ENCODE data around the gene GDF2. TPM values are rescaled to one million over a fixed set of nuclear protein-coding genes. Genes with fewer than 3 reads are reported as not detected.

The GDF2 gene
- total RNA-seq (2014; rRNA removed; shearing (Covaris generic)) = not detected in 2 replicates
- polyA plus RNA-seq (2016; fragmentation: Nextera tagmentation; extraction: Ambion mirVana) = not detected in 2 replicates

- no peak within 1 kb of the TSS for H3K9ac ChIP-seq
- H3K9me3 ChIP-seq (ENCODE audit: low read depth) = no peaks in the 10 kb centered on the region
- H3K36me3 ChIP-seq (ENCODE audit: low read depth) = no peaks in the 10 kb centered on the region
- no peak for DNase-seq
- in situ Hi-C loops (cut with MboI) = no loop called here
- H2AFZ ChIP-seq = no peak within 1 kb of the TSS
- H3F3A ChIP-seq (ENCODE audit: insufficient read depth) = no peaks in the 10 kb centered on the region
- no peaks in the 10 kb centered on the region for H3K4me1 ChIP-seq (ENCODE audit: insufficient read depth)
- TF ChIP-seq EZH2 (IDR thresholded peaks at IDR 0.05; ENCODE audit: insufficient read depth, poor library complexity, severe bottlenecking) (no peak), EZH2phosphoT487 (IDR thresholded peaks at IDR 0.05; ENCODE audit: insufficient read depth, low read depth) (no peak)
- no peak within 1 kb of the TSS for H3K27ac ChIP-seq
- no peak within 1 kb of the TSS for H3K4me3 ChIP-seq
- no peaks in the 10 kb centered on the region for H4K20me1 ChIP-seq (ENCODE audit: insufficient read depth)
- H3K27me3 ChIP-seq (replicated peaks; ENCODE audit: insufficient read depth) = peaks cover 29% of the 10 kb centered on the region
- no peaks in the 10 kb centered on the region for H3K79me2 ChIP-seq (ENCODE audit: insufficient read depth)
- H3K9me2 ChIP-seq (ENCODE audit: insufficient read depth) = no peaks in the 10 kb centered on the region
- H3K4me2 ChIP-seq (ENCODE audit: unreplicated experiment) = no peak within 1 kb of the TSS
- WGBS, 2 experiments (ENCODE audit: low coverage in 1 of 2, low lambda C conversion rate in 2 of 2, missing lambda C conversion rate in 2 of 2) = 69 to 72% methylated on average over 35 of the region's 35 CpGs
Observed at GRCh38 chr10:47322300-47323061, at the start of gene GDF2. GDF2 (plus strand) TSS chr10:47322454; CDS start chr10:47322669, 215 bp downstream.

GRCh38 chr10:47276071-47276470, 46.2 kb upstream of the GDF2 start:
- Histone ChIP-seq H4K20me1 (ENCODE audit: insufficient read depth) (no peaks in the 10 kb centered on the region), H3K36me3 (ENCODE audit: low read depth) (no peaks in the 10 kb centered on the region), H3K4me1 (ENCODE audit: insufficient read depth) (no peaks in the 10 kb centered on the region), H3K27me3 (replicated peaks; ENCODE audit: insufficient read depth) (peaks cover 3% of the 10 kb centered on the region; the same call in 1 of the 2 replicates), H3K9me2 (ENCODE audit: insufficient read depth) (no peaks in the 10 kb centered on the region), H3K4me2 (ENCODE audit: unreplicated experiment) (no peak overlapping the region), H2AFZ (no peak overlapping the region), H3K9me3 (ENCODE audit: low read depth) (no peaks in the 10 kb centered on the region), H3K79me2 (ENCODE audit: insufficient read depth) (no peaks in the 10 kb centered on the region), H3K9ac (no peak overlapping the region), H3K27ac (no peak overlapping the region), H3F3A (ENCODE audit: insufficient read depth) (no peaks in the 10 kb centered on the region), H3K4me3 (no peak overlapping the region)
- TF ChIP-seq EZH2 (IDR thresholded peaks at IDR 0.05; ENCODE audit: insufficient read depth, poor library complexity, severe bottlenecking) (no peak), EZH2phosphoT487 (IDR thresholded peaks at IDR 0.05; ENCODE audit: insufficient read depth, low read depth) (no peak)
- WGBS, 2 experiments (ENCODE audit: low coverage in 1 of 2, low lambda C conversion rate in 2 of 2, missing lambda C conversion rate in 2 of 2) = 20 to 22% methylated on average over 2 of the region's 2 CpGs
- no peak for DNase-seq
- in situ Hi-C loops (cut with MboI) = no loop called here

GRCh38 chr10:47276576-47277351, 45.5 kb upstream of the GDF2 start:
- H4K20me1 ChIP-seq (ENCODE audit: insufficient read depth) = no peaks in the 10 kb centered on the region
- in situ Hi-C loops (cut with MboI) = no loop called here
- no peak overlapping the region for H3K4me3 ChIP-seq
- no peak for TF ChIP-seq EZH2 (IDR thresholded peaks at IDR 0.05; ENCODE audit: insufficient read depth, poor library complexity, severe bottlenecking)
- no peak for TF ChIP-seq EZH2phosphoT487 (IDR thresholded peaks at IDR 0.05; ENCODE audit: insufficient read depth, low read depth)
- no peaks in the 10 kb centered on the region for H3K9me2 ChIP-seq (ENCODE audit: insufficient read depth)
- no peaks in the 10 kb centered on the region for H3K4me1 ChIP-seq (ENCODE audit: insufficient read depth)
- H3K4me2 ChIP-seq (ENCODE audit: unreplicated experiment) = no peak overlapping the region
- H3K79me2 ChIP-seq (ENCODE audit: insufficient read depth) = no peaks in the 10 kb centered on the region
- no peak overlapping the region for H3K27ac ChIP-seq
- H2AFZ ChIP-seq = no peak overlapping the region
- H3K36me3 ChIP-seq (ENCODE audit: low read depth) = no peaks in the 10 kb centered on the region
- H3K9me3 ChIP-seq (ENCODE audit: low read depth) = no peaks in the 10 kb centered on the region
- H3F3A ChIP-seq (ENCODE audit: insufficient read depth) = no peaks in the 10 kb centered on the region
- H3K9ac ChIP-seq = no peak overlapping the region
- peaks cover 3% of the 10 kb centered on the region; the same call in 1 of the 2 replicates for H3K27me3 ChIP-seq (replicated peaks; ENCODE audit: insufficient read depth)
- 51 to 54% methylated on average over 11 of the region's 11 CpGs for WGBS, 2 experiments (ENCODE audit: low coverage in 1 of 2, low lambda C conversion rate in 2 of 2, missing lambda C conversion rate in 2 of 2)
- no peak for DNase-seq

GRCh38 chr10:47277352-47278151, 44.7 kb upstream of the GDF2 start:
- WGBS, 2 experiments (ENCODE audit: low coverage in 1 of 2, low lambda C conversion rate in 2 of 2, missing lambda C conversion rate in 2 of 2) = 54 to 60% methylated on average over 7 of the region's 7 CpGs
- no peak overlapping the region for H3K9ac ChIP-seq
- in situ Hi-C loops (cut with MboI) = no loop called here

More at GRCh38 chr10:47277352-47278151, 44.7 kb upstream of the GDF2 start:
- Histone ChIP-seq H2AFZ (no peak overlapping the region), H3K9me3 (ENCODE audit: low read depth) (no peaks in the 10 kb centered on the region), H3K4me2 (ENCODE audit: unreplicated experiment) (no peak overlapping the region), H4K20me1 (ENCODE audit: insufficient read depth) (no peaks in the 10 kb centered on the region), H3K27me3 (replicated peaks; ENCODE audit: insufficient read depth) (no peaks in the 10 kb centered on the region; the same call in 1 of the 2 replicates), H3K27ac (no peak overlapping the region), H3K36me3 (ENCODE audit: low read depth) (no peaks in the 10 kb centered on the region), H3K79me2 (ENCODE audit: insufficient read depth) (no peaks in the 10 kb centered on the region), H3F3A (ENCODE audit: insufficient read depth) (no peaks in the 10 kb centered on the region), H3K4me1 (ENCODE audit: insufficient read depth) (no peaks in the 10 kb centered on the region), H3K4me3 (no peak overlapping the region), H3K9me2 (ENCODE audit: insufficient read depth) (no peaks in the 10 kb centered on the region)
- no peak for DNase-seq
- TF ChIP-seq EZH2phosphoT487 (IDR thresholded peaks at IDR 0.05; ENCODE audit: insufficient read depth, low read depth) = no peak
- no peak for TF ChIP-seq EZH2 (IDR thresholded peaks at IDR 0.05; ENCODE audit: insufficient read depth, poor library complexity, severe bottlenecking)

All from GM23248 (cell line).